Lower leg skin (tissue), 4 donors: Measurements from ENCODE around the gene ZBTB8B. TPM values are rescaled to one million over a fixed set of nuclear protein-coding genes. Genes with fewer than 3 reads are reported as not detected.
A peak's percentile ranks its signal among the peaks of the same experiment; 100 is the strongest.
"Not testable (repeated sequence)": the region's sequence is repeated elsewhere in the genome, so short reads cannot be mapped to it uniquely, and the experiment has no call there.

Experiments used
- DNase-seq, 2 donors: peaks; one replicate each; pipeline ENCODE4 v3.0.0-alpha.2; 2019; ENCODE audit warnings: low spot score in 2 of 2
- H3K4me3 ChIP-seq: fragments of 200-600 bp; sonication (generic); 2 replicates; pipeline ENCODE4 v1.5.1; 2017; ENCODE audit warnings: mild to moderate bottlenecking, low read depth; ENCODE audit not compliant: poor library complexity, severe bottlenecking
- CTCF ChIP-seq, 3 donors: fragments of 450-650 bp; IDR thresholded peaks; one replicate each; pipeline ENCODE4 v1.5.1; 2016; ENCODE audit warnings: antibody characterized with exemption in 3 of 3, mild to moderate bottlenecking in 3 of 3, moderate library complexity in 2 of 3
- POLR2A ChIP-seq, 2 donors: fragments of 450-650 bp; IDR thresholded peaks; one replicate each; pipeline ENCODE4 v1.6.1; 2016 to 2017; ENCODE audit warnings: antibody characterized with exemption in 2 of 2, mild to moderate bottlenecking in 1 of 2, moderate library complexity in 1 of 2
- WGBS, 2 donors: methylation state at CpG; one replicate each; pipeline ENCODE4 v1.1.5; 2018; 5-methylcytosine and 5-hydroxymethylcytosine counted together
- intact Hi-C: fragments of 100-400 bp; cut with DNase I; formaldehyde crosslinking; loops from one replicate; pipeline ENCODE4 v1.15.0; 2023; ENCODE audit warnings: low total_unique reads
- total RNA-seq, 4 donors: library from RNA; depleted of rRNA; stranded (reverse); fragments of >200 nt; gene quantifications; one replicate each; pipeline ENCODE4 v1.1.0, GENCODE V29; 2016

ZBTB8B gene
- total RNA-seq, 4 donors from 2014 or later, result 0.02 TPM; not detected in 3

GRCh38 chr1:32438136-32438535 lies 26.7 kb upstream of the ZBTB8B start:
- WGBS, 2 donors, result 43 to 68% methylated on average over 1 of the region's 1 CpG
- intact Hi-C loops, result no loop called here
- no peak for DNase-seq
- TF ChIP-seq CTCF (IDR thresholded peaks at IDR 0.05) (no peak), POLR2A (IDR thresholded peaks at IDR 0.05) (no peak)
- H3K4me3 ChIP-seq, result no peak overlapping the region

GRCh38 chr1:32438777-32439176 lies 26.1 kb upstream of the ZBTB8B start:
- DNase-seq, intact Hi-C loops, H3K4me3 ChIP-seq: not testable (repeated sequence)
- 95 to 100% methylated on average over 4 of the region's 4 CpGs for WGBS, 2 donors

GRCh38 chr1:32441467-32441866 lies 23.4 kb upstream of the ZBTB8B start:
- H3K4me3 ChIP-seq, DNase-seq, intact Hi-C loops: not testable (repeated sequence)
- 91 to 94% methylated on average over 10 of the region's 10 CpGs for WGBS, 2 donors

GRCh38 chr1:32447469-32448185 lies 17.2 kb upstream of the ZBTB8B start:
- DNase-seq, result no peak
- intact Hi-C loops, result no loop called here
- TF ChIP-seq CTCF (IDR thresholded peaks at IDR 0.05) (no peak), POLR2A (IDR thresholded peaks at IDR 0.05) (no peak)
- WGBS, 2 donors, result 28 to 32% methylated on average over 13 of the region's 13 CpGs
- no peak overlapping the region for H3K4me3 ChIP-seq

GRCh38 chr1:32448186-32448772 lies 16.6 kb upstream of the ZBTB8B start:
- TF ChIP-seq CTCF (IDR thresholded peaks at IDR 0.05), result peak in 1 of 3 donors; percentile 73
- DNase-seq, result peak; percentile 54 to 89
- WGBS, 2 donors, result 42% methylated on average over 12 of the region's 12 CpGs
- H3K4me3 ChIP-seq, intact Hi-C loops: not testable (repeated sequence)

GRCh38 chr1:32448773-32449456 lies 16.0 kb upstream of the ZBTB8B start:
- intact Hi-C loops, result no loop called here
- WGBS, 2 donors, result 85% methylated on average over 12 of the region's 12 CpGs
- H3K4me3 ChIP-seq, result no peak overlapping the region
- DNase-seq, result no peak
- no peak for TF ChIP-seq POLR2A (IDR thresholded peaks at IDR 0.05)
- no peak for TF ChIP-seq CTCF (IDR thresholded peaks at IDR 0.05)

- intact Hi-C loops, DNase-seq, H3K4me3 ChIP-seq: not testable (repeated sequence)
- 92 to 93% methylated on average over 5 of the region's 5 CpGs for WGBS, 2 donors
These were observed 15.4 kb upstream of the ZBTB8B start for GRCh38 chr1:32449457-32449831.
